ENCODE measurements around the gene MTUS2. TPM values are rescaled to one million over a fixed set of nuclear protein-coding genes. Genes with fewer than 3 reads are reported as not detected.

Gene MTUS2
- total and polyA plus RNA-seq, 10 of the 15 experiments (the other 5 are each of a cell fraction or from before 2014, with no cell fraction given) = under 0.01 to 0.05 (median 0.02) TPM; not detected in 6

DNA sequence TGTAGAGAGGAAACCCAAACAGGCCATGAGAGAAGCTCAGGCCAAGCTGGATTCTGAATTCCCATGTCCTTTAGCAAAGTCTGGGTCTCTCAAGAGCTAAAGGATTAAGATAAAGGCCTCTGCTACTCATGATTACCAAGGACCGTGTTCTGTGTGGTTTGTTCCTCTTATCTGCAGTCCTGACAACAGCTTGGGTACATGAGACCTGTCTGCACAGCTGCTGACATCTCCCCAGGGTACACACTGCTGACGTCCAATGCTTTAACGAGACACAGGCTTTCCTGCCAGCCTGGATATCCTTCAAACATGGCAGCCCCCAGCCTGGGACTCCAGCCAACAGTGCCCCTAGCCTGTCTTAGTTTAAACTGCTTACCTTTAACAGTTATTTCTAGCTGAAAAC is 564.3 kb downstream of the MTUS2 start (continued):
- TF ChIP-seq NFIC (IDR thresholded peaks at IDR 0.05; ENCODE audit: low read depth, low read length) = no peak
- no peak for TF ChIP-seq RELA (IDR thresholded peaks at IDR 0.05; ENCODE audit: borderline replicate concordance, partially characterized antibody)
- TF ChIP-seq NR2F1 (conservative IDR thresholded peaks at IDR 0.05) = no peak
- TF ChIP-seq, protein P1, sequence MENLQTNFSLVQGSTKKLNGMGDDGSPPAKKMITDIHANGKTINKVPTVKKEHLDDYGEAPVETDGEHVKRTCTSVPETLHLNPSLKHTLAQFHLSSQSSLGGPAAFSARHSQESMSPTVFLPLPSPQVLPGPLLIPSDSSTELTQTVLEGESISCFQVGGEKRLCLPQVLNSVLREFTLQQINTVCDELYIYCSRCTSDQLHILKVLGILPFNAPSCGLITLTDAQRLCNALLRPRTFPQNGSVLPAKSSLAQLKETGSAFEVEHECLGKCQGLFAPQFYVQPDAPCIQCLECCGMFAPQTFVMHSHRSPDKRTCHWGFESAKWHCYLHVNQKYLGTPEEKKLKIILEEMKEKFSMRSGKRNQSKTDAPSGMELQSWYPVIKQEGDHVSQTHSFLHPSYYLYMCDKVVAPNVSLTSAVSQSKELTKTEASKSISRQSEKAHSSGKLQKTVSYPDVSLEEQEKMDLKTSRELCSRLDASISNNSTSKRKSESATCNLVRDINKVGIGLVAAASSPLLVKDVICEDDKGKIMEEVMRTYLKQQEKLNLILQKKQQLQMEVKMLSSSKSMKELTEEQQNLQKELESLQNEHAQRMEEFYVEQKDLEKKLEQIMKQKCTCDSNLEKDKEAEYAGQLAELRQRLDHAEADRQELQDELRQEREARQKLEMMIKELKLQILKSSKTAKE (IDR thresholded peaks at IDR 0.05; ENCODE audit: low read depth, poor library complexity, severe bottlenecking) = no peak
- TF ChIP-seq PAX5 (IDR thresholded peaks at IDR 0.05; ENCODE audit: borderline replicate concordance, low read depth, low read length) = no peak
- TF ChIP-seq, protein P2, sequence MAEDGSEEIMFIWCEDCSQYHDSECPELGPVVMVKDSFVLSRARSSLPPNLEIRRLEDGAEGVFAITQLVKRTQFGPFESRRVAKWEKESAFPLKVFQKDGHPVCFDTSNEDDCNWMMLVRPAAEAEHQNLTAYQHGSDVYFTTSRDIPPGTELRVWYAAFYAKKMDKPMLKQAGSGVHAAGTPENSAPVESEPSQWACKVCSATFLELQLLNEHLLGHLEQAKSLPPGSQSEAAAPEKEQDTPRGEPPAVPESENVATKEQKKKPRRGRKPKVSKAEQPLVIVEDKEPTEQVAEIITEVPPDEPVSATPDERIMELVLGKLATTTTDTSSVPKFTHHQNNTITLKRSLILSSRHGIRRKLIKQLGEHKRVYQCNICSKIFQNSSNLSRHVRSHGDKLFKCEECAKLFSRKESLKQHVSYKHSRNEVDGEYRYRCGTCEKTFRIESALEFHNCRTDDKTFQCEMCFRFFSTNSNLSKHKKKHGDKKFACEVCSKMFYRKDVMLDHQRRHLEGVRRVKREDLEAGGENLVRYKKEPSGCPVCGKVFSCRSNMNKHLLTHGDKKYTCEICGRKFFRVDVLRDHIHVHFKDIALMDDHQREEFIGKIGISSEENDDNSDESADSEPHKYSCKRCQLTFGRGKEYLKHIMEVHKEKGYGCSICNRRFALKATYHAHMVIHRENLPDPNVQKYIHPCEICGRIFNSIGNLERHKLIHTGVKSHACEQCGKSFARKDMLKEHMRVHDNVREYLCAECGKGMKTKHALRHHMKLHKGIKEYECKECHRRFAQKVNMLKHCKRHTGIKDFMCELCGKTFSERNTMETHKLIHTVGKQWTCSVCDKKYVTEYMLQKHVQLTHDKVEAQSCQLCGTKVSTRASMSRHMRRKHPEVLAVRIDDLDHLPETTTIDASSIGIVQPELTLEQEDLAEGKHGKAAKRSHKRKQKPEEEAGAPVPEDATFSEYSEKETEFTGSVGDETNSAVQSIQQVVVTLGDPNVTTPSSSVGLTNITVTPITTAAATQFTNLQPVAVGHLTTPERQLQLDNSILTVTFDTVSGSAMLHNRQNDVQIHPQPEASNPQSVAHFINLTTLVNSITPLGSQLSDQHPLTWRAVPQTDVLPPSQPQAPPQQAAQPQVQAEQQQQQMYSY (CRISPR knock-in tag; IDR thresholded peaks at IDR 0.05) = no peak
- TF ChIP-seq ZZZ3 (IDR thresholded peaks at IDR 0.05; ENCODE audit: control insufficient read depth, insufficient read length, low read depth) = no peak
- TF ChIP-seq SMARCA5 (IDR thresholded peaks at IDR 0.05) = no peak
- no peak for TF ChIP-seq BMI1 (IDR thresholded peaks at IDR 0.05; ENCODE audit: borderline replicate concordance)
